Stomach (tissue), 4 donors: Measurements from ENCODE around the gene PTPRG.

Experiments used
- EP300 ChIP-seq: sonication (generic); formaldehyde crosslinking; IDR thresholded peaks from one replicate; pipeline ENCODE4 v1.6.1; 2017; ENCODE audit warnings: antibody characterized with exemption
- TF ChIP-seq, protein P1 (sequence below), 7 experiments: fragments of 450-650 bp in 4 of 7; fragments of 200-600 bp in 3 of 7; sonication (generic) in 3 of 7; IDR thresholded peaks; one replicate each; pipeline ENCODE4 v1.5.1; 2016 to 2019; ENCODE audit warnings: antibody characterized with exemption in 7 of 7, control low read depth in 2 of 7, mild to moderate bottlenecking in 1 of 7

DNA sequence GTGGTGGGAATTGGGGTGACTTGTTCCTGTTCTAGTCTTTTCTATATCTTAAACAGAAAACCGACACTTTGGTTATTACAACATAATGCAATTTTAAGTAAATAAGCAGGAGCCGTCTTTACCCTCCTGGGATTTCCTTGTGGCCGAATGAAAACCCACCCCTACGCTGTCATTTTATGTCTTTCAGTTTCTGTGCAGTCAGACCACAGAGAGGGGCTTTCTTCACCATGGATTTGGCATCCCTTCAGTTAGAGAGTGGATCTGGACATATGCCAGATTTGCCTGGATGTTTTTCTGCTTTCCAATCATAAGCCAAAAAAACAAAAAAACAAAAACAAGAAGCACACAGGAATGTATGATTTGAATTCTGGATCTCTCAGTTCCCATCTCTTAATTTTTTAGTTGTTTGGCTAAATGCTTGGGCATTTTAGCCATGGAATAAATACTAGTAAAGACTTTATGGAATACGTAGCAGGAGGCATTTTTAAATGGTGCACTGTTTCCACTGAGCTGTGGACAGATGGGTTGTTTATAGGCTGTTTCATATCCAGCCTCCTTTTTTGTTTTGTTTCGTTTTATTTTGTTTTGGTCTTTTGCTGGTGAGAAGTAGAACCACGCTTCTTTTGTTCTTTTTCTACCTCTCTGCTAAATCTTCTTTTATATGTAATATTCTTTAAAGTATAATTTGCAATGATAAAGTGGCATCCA lies 539.1 kb downstream of the PTPRG start:
- no peak for TF ChIP-seq EP300
- TF ChIP-seq, protein P1, sequence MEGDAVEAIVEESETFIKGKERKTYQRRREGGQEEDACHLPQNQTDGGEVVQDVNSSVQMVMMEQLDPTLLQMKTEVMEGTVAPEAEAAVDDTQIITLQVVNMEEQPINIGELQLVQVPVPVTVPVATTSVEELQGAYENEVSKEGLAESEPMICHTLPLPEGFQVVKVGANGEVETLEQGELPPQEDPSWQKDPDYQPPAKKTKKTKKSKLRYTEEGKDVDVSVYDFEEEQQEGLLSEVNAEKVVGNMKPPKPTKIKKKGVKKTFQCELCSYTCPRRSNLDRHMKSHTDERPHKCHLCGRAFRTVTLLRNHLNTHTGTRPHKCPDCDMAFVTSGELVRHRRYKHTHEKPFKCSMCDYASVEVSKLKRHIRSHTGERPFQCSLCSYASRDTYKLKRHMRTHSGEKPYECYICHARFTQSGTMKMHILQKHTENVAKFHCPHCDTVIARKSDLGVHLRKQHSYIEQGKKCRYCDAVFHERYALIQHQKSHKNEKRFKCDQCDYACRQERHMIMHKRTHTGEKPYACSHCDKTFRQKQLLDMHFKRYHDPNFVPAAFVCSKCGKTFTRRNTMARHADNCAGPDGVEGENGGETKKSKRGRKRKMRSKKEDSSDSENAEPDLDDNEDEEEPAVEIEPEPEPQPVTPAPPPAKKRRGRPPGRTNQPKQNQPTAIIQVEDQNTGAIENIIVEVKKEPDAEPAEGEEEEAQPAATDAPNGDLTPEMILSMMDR (IDR thresholded peaks at IDR 0.05): no peak
